K562 (cell line): Measurements from ENCODE around the gene ADAT3. TPM values are rescaled to one million over a fixed set of nuclear protein-coding genes. Genes with fewer than 3 reads are reported as not detected.

Source experiments
- ARNT ChIP-seq, 2 experiments: fragments of 450-650 bp; IDR thresholded peaks; 2 replicates each; pipeline ENCODE4 v1.6.1; 2016; ENCODE audit warnings: mild to moderate bottlenecking in 1 of 2
- ASH1L ChIP-seq: fragments of 450-650 bp; IDR thresholded peaks from 2 replicates; pipeline ENCODE4 v1.6.1; 2018; ENCODE audit warnings: borderline replicate concordance, mild to moderate bottlenecking, low read depth; ENCODE audit not compliant: partially characterized antibody
- ATF6 ChIP-seq: sonication (generic); formaldehyde crosslinking; IDR thresholded peaks from 2 replicates; pipeline ENCODE4 v1.4.0; 2020; ENCODE audit warnings: mild to moderate bottlenecking, missing genetic modification reagents
- CHAMP1 ChIP-seq: fragments of 450-650 bp; IDR thresholded peaks from 2 replicates; pipeline ENCODE4 v1.6.1; 2016; ENCODE audit warnings: mild to moderate bottlenecking
- CTBP1 ChIP-seq: fragments of 450-650 bp; IDR thresholded peaks from 2 replicates; pipeline ENCODE4 v1.6.1; 2016; ENCODE audit warnings: borderline replicate concordance
- E2F3 ChIP-seq: fragments of 250-450 bp; sonication (Bioruptor Pico); IDR thresholded peaks from 2 replicates; pipeline ENCODE4 v1.4.0; 2020; ENCODE audit warnings: mild to moderate bottlenecking
- GATAD2B ChIP-seq: fragments of 450-650 bp; IDR thresholded peaks from 2 replicates; pipeline ENCODE4 v1.6.1; 2017; ENCODE audit warnings: mild to moderate bottlenecking, borderline replicate concordance
- HCFC1 ChIP-seq: IDR thresholded peaks from 2 replicates; pipeline ENCODE4 v1.6.1; 2012; ENCODE audit warnings: low read depth, low read length, improper control_type of control experiment
- HNRNPLL ChIP-seq: fragments of 200-400 bp; formaldehyde crosslinking; IDR thresholded peaks from 2 replicates; pipeline ENCODE4 v1.6.1; 2017; ENCODE audit warnings: low read length, low read depth, mild to moderate bottlenecking; ENCODE audit not compliant: poor library complexity, severe bottlenecking
- IRF2 ChIP-seq: sonication (generic); formaldehyde crosslinking; IDR thresholded peaks from 2 replicates; pipeline ENCODE4 v1.8.1; 2022; ENCODE audit warnings: mild to moderate bottlenecking, missing genetic modification reagents
- IRF9 ChIP-seq: fragments of 450-650 bp; IDR thresholded peaks from 2 replicates; pipeline ENCODE4 v1.6.1; 2016; ENCODE audit warnings: missing biosample characterization, missing genetic modification characterization
- NCOA4 ChIP-seq: fragments of 450-650 bp; IDR thresholded peaks from 2 replicates; pipeline ENCODE4 v1.6.1; 2018; ENCODE audit warnings: mild to moderate bottlenecking; ENCODE audit not compliant: partially characterized antibody
- NKRF ChIP-seq: fragments of 450-650 bp; IDR thresholded peaks from 2 replicates; pipeline ENCODE4 v1.6.1; 2016; ENCODE audit warnings: borderline replicate concordance
- NR1H2 ChIP-seq: sonication (generic); formaldehyde crosslinking; IDR thresholded peaks from 2 replicates; pipeline ENCODE4 v1.4.0; 2020; ENCODE audit warnings: mild to moderate bottlenecking, missing genetic modification reagents
- PHF20 ChIP-seq: fragments of 450-650 bp; IDR thresholded peaks from 2 replicates; pipeline ENCODE4 v1.6.1; 2018; ENCODE audit not compliant: partially characterized antibody
- PTRF ChIP-seq: fragments of 450-650 bp; IDR thresholded peaks from 2 replicates; pipeline ENCODE4 v1.6.1; 2016; ENCODE audit warnings: mild to moderate bottlenecking, missing genetic modification characterization, missing compliant biosample characterization
- SMARCB1 ChIP-seq: IDR thresholded peaks from 2 replicates; pipeline ENCODE4 v1.6.1; 2011; ENCODE audit warnings: improper control_type of control experiment, low read depth; ENCODE audit not compliant: insufficient read length
- SOX6 ChIP-seq: fragments of 450-650 bp; IDR thresholded peaks from 2 replicates; pipeline ENCODE4 v1.6.1; 2014; ENCODE audit warnings: mild to moderate bottlenecking
- ZNF23 ChIP-seq: fragments of 250-450 bp; sonication (Bioruptor Pico); IDR thresholded peaks from 2 replicates; pipeline ENCODE4 v1.4.0; 2020; ENCODE audit warnings: mild to moderate bottlenecking
- ZNF589 ChIP-seq: fragments of 200-800 bp; sonication (Bioruptor generic); IDR thresholded peaks from 2 replicates; pipeline ENCODE4 v1.6.1; 2016; ENCODE audit warnings: low read depth, missing genetic modification characterization, missing compliant biosample characterization
- polyA plus RNA-seq, 8 experiments: library from polyadenylated mRNA; depleted of rRNA in 4 of 8; stranded (reverse) in 5 of 8; unstranded in 3 of 8; fragments of >200 nt; fragmentation: Nextera tagmentation in 2 of 8; fragmentation: Illumina TruSeq in 1 of 8; extraction: Ambion mirVana in 2 of 8; extraction: Trizol in 1 of 8; gene quantifications; 2 replicates each; pipeline versions ENCODE4 v1.2.1 to v1.2.3, GENCODE V29; 2011 to 2014; ENCODE audit warnings: inconsistent platforms in 1 of 8, missing spikeins in 1 of 8
- total RNA-seq, 7 experiments: library from RNA; depleted of rRNA in 6 of 7; stranded (reverse); fragments of >200 nt in 6 of 7; fragmentation: Illumina TruSeq in 2 of 7; extraction: Trizol in 2 of 7; gene quantifications; 2 replicates each; pipeline versions ENCODE4 v1.2.1 to v1.2.3, GENCODE V29; 2011 to 2021; ENCODE audit warnings: low replicate concordance in 1 of 7

ADAT3 gene
- total and polyA plus RNA-seq, 9 of the 15 experiments (the other 6 are each of a cell fraction or from before 2014, with no cell fraction given), result 0.67 to 15.6 (median 7.8) TPM; not detected in 4

GRCh38 chr19:1905110-1905862 is at the start of gene ADAT3, which contains the start of gene SCAMP4 (continued):
- peak; percentile 99 for TF ChIP-seq HCFC1
- peak; percentile 37 for TF ChIP-seq PHF20
- no peak for TF ChIP-seq CHAMP1
- no peak for TF ChIP-seq SMARCB1
- no peak; the same call in 1 of the 2 replicates for TF ChIP-seq NKRF
- peak; percentile 14 for TF ChIP-seq HNRNPLL
- no peak; the same call in 1 of the 2 replicates for TF ChIP-seq SOX6
- no peak for TF ChIP-seq NCOA4
- peak; percentile 79 for TF ChIP-seq GATAD2B
- peak; percentile 75; the same call in 1 of the 2 replicates for TF ChIP-seq E2F3
- 0 out of 2 replicates have a peak, but pooled peaks have one; percentile 40 for TF ChIP-seq IRF9
- TF ChIP-seq PTRF (tag), result no peak
- no peak for TF ChIP-seq ZNF589
- 0 out of 2 replicates have a peak, but pooled peaks have one; percentile 35 for TF ChIP-seq ATF6 (CRISPR knock-in tag)
- TF ChIP-seq IRF2 (CRISPR knock-in tag), result no peak
- peak; percentile 92 for TF ChIP-seq CTBP1
- TF ChIP-seq NR1H2 (CRISPR knock-in tag), result no peak; the same call in 1 of the 2 replicates
- 0 out of 2 replicates have a peak, but pooled peaks have one; percentile 27 for TF ChIP-seq ZNF23
- no peak for TF ChIP-seq ASH1L
- no peak for TF ChIP-seq ARNT (IDR thresholded peaks at IDR 0.05)
